ENCODE measurements around the gene RTN4.

- TF ChIP-seq CTCF (IDR thresholded peaks at IDR 0.05) (no peak), POLR2A (IDR thresholded peaks at IDR 0.05) (no peak)
Observed at GRCh38 chr2:55018619-55019018, 31.6 kb downstream of the RTN4 start.

Data from uterus (tissue), 2 donors.